Measurements from ENCODE around the gene OPTC.

Gene OPTC

DNA sequence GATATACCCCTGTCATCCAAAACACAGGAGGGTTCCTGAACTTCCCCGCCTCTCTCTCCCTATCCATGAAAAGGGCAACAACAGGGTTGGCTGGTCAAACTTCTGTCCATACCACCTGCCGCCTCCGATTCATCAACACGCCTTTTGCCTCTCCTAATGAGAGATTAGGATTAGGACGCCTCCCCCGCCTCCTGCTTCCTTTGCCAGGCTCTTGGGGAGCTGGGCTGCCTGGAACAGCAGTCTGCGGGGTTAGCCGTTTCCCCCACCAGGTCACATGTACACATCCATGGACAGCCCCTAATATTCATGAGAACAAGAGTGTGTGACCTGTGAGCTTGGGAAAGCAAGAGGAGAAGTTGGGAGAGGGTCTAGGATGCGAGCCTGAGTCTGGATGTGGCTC is 2.3 kb upstream of the OPTC start:
- DNase-seq (ENCODE audit: low read depth, low spot score) = no peak

DNA sequence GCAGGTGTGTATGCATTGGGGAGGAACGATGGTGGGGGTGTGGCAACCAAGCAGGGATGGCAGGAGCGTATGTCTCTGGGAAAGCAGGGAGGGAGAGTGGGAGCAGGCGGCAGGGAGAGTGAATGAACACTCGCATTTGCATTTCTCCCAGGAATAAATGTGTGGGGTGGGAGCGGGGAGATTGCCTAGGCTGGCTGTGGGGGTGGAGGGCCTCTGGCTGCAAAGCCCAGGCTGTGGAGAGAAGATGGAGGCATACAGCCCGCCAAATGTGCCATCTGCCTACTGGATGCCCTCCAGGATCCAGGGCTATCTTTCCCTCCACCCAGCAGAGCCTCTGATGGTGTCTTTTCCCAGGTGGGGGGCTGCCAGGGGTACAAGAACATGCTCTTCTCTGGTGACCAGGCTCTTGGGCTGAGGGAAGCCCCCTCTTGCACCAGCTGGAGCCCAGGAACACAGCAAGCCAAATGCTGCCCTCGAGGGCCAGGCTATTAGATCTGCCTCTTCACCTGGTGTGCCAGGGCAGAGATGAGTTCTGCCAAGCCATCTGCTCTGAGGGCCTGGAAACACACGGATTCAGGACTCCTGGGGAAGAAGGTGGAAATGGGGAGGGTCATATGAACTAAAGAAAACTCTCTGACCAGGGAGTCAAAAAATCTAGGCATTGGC is 1.7 kb upstream of the OPTC start:
- DNase-seq (ENCODE audit: low read depth, low spot score) = no peak

DNA sequence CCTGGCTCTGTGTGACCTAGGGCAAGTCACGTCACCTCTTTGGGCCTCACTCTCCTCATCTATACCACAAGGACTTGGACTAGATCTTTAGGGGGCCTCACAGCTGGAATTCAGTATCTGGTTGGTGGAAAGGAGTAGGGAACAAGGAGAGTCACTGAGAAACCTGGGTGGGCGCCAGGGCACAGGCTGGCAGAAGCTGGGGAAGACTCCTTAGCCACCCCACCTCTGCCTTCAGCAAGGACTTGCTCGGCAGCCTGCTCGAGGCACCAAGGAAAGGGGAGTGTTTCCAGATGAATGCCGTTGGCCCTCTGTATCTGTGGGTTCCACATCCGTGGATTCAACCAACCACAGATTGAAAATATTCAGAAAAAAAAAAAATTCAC is 1.2 kb upstream of the OPTC start:
- no peak for DNase-seq (ENCODE audit: low read depth, low spot score)

DNA sequence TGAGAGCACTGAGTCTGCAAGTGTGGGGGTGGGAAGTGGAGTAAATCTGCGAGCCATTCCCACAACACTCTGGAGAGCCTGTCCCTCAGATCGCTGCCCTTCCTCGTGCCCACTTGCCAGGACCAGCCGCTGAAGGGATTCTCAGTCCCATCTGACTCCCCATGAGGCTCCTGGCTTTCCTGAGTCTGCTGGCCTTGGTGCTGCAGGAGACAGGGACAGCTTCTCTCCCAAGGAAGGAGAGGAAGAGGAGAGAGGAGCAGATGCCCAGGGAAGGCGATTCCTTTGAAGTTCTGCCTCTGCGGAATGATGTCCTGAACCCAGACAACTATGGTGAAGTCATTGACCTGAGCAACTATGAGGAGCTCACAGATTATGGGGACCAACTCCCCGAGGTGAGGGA is 1.9 kb downstream of the OPTC start:
- no peak for DNase-seq (ENCODE audit: low read depth, low spot score)

DNA sequence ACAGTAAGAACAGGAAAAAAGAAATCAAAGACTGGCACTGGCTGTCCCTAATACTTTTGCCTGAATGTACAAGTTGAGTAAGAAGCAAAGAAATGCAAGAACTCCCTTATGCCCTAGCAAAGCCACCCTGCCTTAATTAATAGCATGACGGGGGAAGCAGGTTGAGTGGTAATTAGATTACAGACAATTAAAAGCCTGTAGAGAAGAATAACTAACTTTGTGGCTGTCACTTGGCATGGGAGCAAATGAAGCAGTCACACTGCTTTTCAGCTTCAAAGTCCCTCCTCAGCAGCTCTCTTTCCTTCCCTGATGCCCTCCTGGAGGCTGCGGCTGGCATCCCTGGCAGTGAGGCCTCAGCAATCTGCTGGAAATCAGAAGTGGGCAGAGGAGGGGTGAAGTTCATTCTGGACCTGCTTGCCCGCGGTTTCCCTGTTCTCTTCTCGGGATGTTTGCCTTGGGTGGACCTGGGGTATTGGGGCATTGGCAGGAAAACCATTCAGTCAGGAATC is 3.4 kb downstream of the OPTC start:
- DNase-seq (ENCODE audit: low read depth, low spot score) = no peak

DNA sequence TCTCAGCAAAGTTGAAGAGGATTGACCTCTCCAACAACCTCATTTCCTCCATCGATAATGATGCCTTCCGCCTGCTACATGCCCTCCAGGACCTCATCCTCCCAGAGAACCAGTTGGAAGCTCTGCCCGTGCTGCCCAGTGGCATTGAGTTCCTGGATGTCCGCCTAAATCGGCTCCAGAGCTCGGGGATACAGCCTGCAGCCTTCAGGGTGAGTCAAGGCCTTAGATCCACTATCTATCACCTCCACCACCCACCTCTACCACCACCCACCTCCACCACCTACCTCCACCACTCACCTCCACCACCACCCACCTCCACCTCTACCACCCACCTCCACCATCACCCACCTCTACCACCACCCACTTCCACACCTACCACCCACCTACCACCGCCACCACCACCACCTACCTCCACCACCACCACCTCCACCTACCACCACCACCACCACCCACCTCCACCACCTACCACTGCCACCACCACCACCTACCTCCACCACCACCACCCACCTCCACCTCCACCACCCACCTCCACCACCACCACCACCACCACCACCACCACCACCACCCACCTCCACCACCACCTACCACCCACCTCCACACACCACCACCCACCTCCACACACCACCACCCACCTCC is 5.8 kb downstream of the OPTC start:
- no peak for DNase-seq (ENCODE audit: low read depth, low spot score)

DNA sequence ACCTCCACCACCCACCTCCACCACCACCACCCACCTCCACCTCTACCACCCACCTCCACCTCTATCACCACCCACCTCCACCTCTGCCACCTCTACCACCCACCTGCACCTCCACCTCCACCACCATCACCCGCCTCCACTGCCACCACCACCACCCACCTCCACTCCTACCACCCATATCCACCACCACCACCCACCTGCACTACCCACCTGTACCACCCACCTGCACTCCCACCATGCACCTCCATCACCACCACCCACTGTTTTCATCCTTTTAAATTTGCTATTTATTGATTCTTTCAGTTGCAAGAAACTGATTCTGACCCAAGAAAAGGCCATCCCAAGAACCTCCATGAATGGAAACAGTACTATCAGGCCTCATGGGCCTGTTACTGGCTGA is 6.3 kb downstream of the OPTC start:
- DNase-seq (ENCODE audit: low read depth, low spot score) = no peak

DNA sequence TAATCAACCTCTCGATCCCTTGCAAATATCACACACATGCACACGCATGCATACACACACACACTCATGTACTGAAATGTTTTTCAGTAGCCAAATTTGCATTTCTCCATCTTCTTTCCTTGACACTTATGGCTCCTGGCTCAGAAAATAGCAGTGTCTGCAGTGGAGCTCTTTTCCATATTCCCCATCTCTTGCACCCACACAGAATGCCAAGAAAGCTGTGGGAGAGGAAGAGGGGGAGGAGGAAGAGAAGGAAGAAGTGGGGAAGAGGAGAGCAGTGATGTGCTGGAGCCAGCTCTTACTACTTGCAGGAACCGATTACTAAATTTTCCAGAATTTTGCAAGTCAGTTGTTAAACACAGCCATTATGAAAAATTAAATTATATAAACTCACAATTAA is 9.9 kb downstream of the OPTC start:
- DNase-seq (ENCODE audit: low read depth, low spot score) = no peak

DNA sequence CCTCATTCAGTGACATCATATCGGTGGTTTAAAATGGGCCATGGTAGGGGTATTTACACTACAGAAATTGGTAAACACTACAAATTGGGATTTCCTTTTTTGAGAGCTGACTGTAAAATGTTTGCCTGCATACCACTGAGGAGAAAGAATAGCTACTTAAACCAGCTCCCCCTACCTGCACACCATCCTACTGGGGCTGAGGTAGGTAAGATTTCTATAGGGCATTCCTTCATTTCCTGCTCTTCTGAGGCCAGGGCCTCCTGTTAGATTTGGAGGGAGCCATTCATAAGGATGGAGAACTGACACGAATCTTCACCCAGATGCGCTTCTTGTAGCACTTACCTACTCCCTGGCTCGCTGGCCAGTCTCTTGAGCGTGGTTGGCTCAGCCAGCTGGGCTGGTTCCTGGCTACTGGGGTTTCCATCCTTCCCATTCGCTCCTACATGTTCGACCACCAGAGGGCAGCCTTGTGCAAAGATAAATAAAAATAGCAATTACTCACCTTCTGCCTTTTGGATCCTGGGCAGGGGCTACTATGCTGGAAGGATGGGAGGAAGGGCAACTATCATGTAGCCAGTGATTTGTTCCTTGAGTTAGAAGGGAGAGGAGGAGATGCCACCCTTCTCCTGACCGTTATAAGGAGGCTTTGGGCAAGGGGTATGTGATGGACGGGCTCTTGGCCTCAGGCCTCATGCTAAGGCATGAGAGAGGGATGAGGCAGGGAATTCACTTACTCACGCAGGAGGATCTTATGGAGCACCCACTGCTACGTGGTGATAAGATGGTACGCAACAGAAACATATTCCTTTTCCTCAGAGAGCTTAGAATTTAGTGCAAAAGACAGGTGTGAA is 10.7 kb downstream of the OPTC start:
- DNase-seq (ENCODE audit: low read depth, low spot score) = peak; percentile 90

DNA sequence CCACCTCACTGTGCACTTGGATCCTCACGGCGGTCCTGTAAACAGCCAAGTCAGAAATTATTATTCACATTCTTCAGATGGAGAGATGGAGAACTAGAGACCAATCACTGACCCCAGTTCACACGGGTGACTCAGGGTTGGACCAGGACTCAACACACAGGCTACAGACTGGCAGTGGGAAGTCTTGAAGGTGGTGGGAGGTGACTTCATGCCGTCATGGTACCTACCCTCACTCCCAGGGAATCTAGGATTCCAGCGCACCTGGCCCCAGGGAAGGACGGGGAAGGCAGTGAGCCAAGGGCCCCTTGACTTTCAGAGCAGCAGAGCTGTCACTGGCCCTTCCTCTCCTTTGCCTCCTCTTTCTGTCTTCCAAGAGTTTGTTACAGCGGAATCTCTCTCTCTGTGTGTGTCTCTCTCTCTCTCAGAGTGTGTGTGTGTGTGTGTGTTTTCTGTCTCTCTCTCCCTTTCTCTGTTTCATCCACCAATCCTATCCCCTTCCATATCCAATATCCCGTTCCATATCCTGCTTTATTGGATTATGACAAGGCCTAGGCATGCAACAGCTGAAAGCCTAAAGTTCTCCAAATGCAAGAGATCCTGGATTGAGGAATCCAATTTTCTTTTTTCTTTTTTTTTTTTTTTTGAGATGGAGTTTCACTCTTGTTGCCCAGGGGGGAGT is 11.7 kb downstream of the OPTC start:
- no peak for DNase-seq (ENCODE audit: low read depth, low spot score)

DNA sequence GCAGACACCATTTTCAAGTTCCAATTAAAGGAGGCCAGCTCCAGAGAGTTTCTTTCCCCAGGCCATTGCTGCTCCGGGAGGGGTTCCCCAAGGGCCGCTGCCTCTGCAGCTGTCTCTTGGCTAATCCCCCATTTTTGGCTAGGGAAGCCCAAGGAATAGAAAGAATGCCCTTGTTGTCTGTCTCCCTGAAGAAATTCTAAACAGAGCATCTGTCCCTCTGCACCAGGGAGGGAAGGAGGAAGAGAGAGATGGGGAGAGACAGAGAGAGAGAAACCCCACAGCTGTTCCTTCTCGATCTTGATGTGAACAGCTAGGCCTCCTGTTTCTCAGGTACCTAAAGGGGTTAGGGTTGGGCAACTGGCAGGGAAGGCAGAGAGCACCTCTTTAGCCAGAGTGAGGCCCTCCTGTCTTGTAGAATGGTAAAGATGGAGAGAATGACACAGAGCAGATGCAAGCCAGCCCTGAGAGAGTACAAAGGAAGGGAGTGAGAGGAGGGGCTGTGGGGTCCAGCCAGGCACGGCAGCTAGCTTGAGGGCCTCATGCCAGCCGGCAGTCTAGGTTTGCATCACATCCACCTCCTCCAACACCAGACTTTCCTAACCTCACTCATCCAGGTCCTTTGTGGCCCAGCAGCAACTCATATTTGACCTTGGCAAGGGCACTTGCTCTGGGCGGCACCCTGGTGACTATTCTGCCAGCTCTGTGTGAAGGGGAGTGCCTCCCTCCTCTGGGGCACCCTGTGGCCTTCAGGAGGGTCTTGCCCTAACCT is 13.1 kb downstream of the OPTC start:
- no peak for DNase-seq (ENCODE audit: low read depth, low spot score)

DNA sequence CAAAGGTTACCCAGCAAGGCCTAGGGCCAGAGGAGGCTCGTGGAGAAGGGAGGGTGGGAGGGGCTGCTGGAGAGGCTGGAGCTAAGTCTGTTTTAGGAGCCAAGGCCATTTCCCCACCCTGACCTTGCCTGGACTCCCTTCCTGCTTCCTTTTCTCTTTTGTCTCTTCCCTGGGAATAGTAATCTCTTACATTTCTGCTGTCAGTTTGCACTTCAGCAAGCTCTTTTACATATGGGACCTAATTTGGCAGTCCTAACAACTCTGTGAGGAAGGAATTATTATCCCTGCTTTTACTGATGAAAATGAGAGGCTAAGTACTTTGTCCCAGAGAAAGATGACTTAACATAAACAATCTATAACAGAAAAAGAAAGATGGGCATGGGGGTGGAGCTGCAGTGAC is 13.8 kb downstream of the OPTC start:
- no peak for DNase-seq (ENCODE audit: low read depth, low spot score)

DNA sequence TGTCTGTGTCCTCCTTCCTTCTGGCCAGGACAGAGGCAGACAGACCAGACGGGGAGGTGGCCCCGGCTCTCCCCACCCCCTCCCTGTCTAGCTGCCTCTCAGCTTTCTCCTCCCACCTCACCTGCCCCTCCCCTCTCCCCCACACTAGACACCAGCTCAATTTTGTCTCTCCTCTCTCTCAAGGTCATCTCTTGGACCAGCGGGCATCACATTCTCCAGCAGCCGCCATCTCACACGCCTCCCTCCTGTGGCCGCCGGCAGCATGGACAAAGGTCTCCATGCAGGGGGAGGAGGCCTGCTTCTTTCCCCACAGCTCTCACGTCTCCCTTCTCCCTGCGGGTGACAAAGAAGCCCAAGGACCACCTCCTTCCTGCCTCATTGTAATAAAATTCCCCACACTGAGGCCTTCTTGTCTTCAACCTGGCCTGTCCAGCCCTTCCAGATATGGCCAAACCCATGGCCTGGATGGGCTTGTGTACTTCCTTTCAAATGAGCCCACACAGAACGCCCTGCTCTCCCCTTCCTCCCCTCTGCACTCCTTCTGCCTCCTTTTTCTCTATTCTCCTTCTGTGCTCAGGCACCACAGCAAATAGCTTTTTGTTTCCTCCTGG is 14.6 kb downstream of the OPTC start:
- DNase-seq (ENCODE audit: low read depth, low spot score) = peak; percentile 61

DNA sequence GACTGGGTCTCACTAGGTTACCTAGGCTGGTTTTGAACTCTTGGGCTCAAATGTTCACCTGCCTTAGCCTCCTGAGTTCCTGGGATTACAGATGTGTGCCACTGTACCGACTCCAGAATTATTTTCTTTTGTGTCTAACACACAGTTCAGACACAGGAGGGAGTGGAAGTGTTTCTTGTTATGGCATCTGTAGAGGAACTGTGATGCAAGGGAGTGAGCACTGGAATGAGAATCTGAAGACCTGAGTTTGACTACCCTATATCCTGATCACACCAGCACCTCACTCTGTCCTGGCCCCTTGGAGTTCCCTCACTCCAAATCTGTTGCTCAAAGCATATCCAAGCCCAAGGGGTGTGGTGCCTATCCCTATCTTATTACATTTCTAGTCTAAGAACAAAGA is 15.2 kb downstream of the OPTC start:
- no peak for DNase-seq (ENCODE audit: low read depth, low spot score)

DNA sequence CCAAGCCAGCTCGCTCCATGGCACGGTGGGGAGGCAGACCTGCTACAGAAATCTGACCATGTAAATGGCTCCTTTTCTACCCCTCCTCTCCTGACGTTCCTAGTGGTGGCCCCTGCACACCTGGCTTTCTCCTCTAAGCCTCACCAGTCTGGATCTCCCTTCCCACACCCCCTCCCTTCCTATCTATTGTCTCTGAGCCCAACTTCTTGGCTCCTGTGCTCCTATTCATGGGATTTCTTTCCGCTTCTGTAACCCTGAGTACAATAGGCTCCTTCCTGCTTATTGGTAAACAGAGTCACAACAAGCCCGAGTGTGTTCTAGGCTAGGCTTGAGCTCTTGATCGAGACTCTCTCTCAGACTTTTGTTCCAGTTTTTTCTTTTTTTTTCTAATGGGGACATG is 17.6 kb downstream of the OPTC start:
- no peak for DNase-seq (ENCODE audit: low read depth, low spot score)

DNA sequence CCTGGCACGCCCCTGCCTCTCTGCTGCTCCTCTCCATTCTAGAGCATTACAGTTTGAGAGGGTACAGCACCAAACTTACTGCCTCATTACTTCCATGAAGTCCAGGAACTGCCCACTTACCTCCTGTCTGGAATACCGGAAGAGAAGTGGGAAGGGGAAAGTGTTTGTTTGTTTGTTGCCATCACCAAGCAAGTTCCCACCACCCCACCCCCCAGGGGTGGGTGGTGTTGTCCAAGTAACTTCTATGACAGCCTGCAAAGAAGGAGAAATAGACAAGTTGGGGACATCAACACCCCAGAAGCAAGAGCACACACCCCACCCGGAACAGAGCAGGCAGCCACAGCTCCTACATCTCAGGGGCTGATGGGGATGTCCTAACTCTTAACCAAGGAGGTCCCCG is 18.0 kb downstream of the OPTC start:
- no peak for DNase-seq (ENCODE audit: low read depth, low spot score)

DNA sequence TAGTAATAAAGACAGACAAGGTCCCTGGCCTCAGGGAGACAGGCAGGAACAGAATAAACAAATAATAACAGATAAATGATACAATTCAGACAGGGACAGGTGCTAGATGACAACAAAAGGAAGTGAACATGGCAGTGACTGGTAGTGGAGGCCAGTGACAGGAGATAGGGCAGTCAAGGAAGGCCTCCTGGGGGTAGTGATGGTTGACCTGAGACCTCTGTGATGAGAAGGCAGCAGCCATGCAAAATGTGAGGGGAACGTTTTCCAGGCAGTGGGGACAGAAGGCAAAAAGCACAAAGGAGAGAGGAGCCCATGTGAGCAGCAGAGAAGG is 18.5 kb downstream of the OPTC start:
- DNase-seq (ENCODE audit: low read depth, low spot score) = no peak

DNA sequence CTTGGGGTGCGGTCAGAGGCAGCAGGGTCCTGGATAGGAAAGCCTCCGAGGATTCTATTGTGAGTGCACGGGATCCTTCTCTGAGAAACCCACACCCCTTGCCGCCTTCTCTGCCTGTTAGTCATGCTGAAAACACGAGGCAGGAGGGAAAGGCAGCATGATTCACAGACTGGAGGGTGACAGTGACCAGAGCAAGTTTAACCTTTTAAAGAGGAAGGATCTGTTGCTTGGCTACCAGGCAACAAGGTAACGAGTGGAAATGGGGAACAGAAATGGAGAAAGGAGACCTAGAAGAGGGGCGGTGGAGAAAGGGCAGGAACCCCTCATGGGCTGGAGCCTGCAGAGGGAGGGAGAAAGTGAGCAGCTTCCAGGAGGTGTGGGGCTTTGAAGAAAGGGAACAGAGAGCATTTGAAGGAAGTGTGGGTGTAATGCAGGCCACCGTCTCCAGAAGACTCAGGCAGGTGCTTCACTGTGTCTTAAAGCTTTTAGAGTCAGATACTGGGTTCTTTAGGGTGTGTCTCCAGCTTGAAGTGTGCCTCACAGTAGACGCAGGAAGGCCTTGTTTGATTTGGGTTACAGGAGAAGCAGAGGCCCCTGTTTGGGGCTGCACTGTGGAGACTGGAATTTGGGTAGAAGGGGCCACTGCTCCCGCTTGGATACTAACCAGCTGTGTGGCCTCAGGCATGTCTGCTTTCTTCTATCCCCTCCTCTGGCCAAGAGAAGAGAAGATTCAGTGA is 19.1 kb downstream of the OPTC start:
- DNase-seq (ENCODE audit: low read depth, low spot score) = peak; percentile 79

DNA sequence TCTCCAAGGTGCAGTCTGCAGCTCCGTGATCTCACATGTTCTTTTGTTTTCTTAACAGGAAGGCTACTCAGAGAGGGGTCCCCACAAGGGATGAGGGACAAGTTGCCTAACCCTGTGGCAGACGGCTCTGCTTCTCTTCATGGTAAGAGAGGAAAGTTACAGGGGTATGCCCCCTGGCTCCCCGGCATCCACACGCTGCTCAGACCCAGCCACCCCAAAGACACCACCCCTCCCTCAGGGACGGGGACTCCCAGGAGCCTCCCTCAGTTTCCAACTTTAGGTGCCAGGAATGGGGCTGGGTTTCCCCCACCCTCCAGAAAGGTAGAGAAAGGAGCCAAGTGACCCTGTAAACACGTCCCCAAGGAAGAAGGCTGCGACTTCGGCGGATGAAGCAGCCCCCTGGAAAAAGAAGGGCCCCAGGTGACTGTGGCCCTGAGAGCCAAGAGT is 19.7 kb downstream of the OPTC start:
- no peak for DNase-seq (ENCODE audit: low read depth, low spot score)

DNA sequence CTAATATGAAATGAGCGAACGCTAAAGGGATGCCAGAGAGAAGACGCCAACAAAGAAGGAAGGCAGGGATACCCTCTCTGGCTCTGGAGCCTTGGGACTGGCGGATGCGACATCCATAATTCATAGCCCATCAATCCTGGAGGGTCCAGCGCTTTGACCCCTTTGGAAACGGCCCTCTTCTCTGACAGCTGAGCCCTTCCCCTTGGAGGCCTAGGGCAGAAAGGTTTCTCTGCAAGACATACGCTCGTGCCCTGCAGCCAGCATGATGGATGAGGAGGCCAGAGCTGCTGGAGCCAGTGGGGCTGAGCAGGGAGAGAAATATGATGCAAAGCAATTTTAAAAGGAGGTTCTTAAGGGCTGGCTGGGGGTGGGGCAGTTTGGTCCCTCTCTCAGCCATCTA is 22.2 kb downstream of the OPTC start:
- DNase-seq (ENCODE audit: low read depth, low spot score) = no peak
